Measurements from ENCODE around the gene COL18A1.
"Not testable (repeated sequence)": the region's sequence is repeated elsewhere in the genome, so short reads cannot be mapped to it uniquely, and the experiment has no call there.

The COL18A1 gene

DNA sequence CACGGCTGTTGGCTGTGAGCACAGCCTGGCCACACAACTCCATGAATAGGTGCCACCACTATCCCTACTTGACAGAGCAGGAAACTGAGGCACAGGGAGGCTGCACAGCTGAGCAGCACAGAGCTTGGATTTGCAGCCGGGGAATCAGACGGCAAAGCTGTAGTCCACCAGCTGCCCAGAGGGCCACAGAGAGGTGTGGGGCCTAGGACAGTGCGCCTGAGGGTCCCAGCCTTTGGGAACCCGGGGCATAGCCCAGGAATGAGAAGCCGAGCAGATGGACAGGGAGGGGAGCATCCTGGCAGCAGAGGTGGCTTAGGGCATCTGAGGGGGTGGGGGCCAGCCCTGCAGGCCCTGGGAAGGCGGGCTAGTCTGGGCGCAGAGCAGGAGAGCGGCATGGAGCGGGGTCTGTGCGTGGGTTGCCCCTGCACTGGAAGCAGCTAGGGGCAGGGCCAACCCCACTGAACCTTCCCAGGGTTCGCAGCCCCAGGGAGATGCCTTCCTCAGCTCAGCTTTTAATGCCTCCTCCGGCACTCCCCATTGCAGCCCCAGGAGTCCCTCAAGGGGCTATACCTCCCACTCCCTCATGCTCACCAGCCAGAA, 46.2 kb upstream of the COL18A1 start:
- H3K4me3 ChIP-seq (ENCODE audit: low read depth, low read length), result no peak overlapping the region
- TF ChIP-seq MYC (IDR thresholded peaks at IDR 0.05; ENCODE audit: low read depth, low read length) (no peak), CTCF (IDR thresholded peaks at IDR 0.05; ENCODE audit: low read depth, low read length) (no peak), POLR2A (IDR thresholded peaks at IDR 0.05; ENCODE audit: extremely low read depth, insufficient read length) (no peak)
- TF ChIP-seq, protein P1, sequence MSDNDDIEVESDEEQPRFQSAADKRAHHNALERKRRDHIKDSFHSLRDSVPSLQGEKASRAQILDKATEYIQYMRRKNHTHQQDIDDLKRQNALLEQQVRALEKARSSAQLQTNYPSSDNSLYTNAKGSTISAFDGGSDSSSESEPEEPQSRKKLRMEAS (IDR thresholded peaks at IDR 0.05; ENCODE audit: low read depth, low read length), result no peak
- no peak for DNase-seq (ENCODE audit: low read depth)

DNA sequence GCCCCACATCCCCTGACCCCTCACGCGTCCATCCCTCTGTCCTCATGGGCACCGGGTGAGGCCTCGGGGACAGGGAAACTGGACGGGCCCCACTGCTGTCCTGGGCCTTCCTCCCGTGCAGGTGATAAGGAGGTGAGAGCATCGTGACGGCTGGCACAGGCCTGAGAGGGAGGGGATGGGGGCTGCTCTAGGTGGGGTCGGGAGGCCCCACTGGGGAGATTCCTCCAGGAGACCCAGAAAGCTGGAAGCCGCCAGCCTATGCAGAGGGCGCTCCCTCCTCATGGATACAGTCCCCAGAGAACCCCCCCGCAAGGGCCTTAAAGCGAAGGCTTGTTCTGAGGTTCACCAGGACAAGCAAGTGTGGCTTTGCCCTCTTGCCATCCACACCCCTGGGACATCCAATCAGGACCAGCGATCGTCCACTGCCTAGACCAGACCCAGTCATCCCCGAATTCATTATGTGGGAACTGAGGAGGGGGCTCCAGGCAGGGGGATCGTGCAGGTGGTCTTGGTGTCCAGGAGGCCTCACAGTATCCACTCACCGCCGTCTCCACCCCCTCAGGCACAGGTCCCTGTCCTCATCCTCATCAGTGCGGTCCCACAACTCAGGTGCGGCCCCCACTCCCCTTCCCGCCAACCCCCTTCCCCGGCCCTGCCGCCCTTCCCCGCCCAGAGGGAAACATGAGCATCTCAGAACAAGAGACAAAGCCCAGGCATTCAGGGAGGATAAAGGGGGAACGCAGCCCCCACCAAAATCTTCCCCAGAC, 45.3 kb upstream of the COL18A1 start:
- no peak for DNase-seq (ENCODE audit: low read depth)
- no peak overlapping the region for H3K4me3 ChIP-seq (ENCODE audit: low read depth, low read length)
- TF ChIP-seq, protein P1 (IDR thresholded peaks at IDR 0.05; ENCODE audit: low read depth, low read length), result no peak
- TF ChIP-seq POLR2A (IDR thresholded peaks at IDR 0.05; ENCODE audit: extremely low read depth, insufficient read length), result no peak
- no peak for TF ChIP-seq CTCF (IDR thresholded peaks at IDR 0.05; ENCODE audit: low read depth, low read length)
- TF ChIP-seq MYC (IDR thresholded peaks at IDR 0.05; ENCODE audit: low read depth, low read length), result no peak

GRCh38 chr21:45361033-45361997, 43.6 kb upstream of the COL18A1 start:
- no peak for DNase-seq (ENCODE audit: low read depth)
- TF ChIP-seq MYC (IDR thresholded peaks at IDR 0.05; ENCODE audit: low read depth, low read length) (no peak), POLR2A (IDR thresholded peaks at IDR 0.05; ENCODE audit: extremely low read depth, insufficient read length) (no peak), CTCF (IDR thresholded peaks at IDR 0.05; ENCODE audit: low read depth, low read length) (no peak)
- TF ChIP-seq, protein P1 (IDR thresholded peaks at IDR 0.05; ENCODE audit: low read depth, low read length), result no peak
- H3K4me3 ChIP-seq (ENCODE audit: low read depth, low read length), result no peak overlapping the region

DNA sequence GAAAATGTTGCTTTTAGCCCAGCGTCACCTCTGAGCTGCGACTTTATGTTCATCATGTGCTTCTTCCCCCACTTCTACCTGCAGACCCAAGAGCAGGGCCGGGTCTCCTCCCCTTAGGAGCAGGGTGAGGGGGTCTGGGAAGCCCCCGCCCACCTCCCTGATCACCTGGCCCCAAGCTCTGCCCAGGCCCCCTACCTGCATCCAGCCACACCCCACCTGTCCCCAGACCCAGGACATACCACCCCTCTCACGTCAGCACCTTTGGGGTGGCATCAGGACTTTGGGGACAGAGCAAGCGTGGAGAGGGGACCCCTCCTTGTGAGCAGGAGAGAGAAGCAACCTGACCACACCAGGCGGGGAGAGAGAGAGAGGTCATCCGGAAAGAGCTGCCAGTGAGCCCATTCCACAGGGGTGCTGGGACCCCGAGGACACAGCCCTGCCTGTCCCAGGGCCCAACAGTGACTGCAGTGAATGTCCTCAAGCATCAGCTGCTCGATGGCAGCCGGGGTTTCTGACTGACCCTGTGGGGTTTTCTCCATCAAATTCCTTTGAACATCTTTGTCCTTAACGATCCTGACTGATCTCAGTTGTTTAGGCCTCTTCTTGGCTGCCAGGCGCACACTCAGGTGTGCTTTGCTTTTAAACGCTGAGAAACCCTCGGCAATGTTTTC, 42.8 kb upstream of the COL18A1 start:
- TF ChIP-seq POLR2A (IDR thresholded peaks at IDR 0.05; ENCODE audit: extremely low read depth, insufficient read length) (no peak), CTCF (IDR thresholded peaks at IDR 0.05; ENCODE audit: low read depth, low read length) (no peak), MYC (IDR thresholded peaks at IDR 0.05; ENCODE audit: low read depth, low read length) (no peak)
- TF ChIP-seq, protein P1 (IDR thresholded peaks at IDR 0.05; ENCODE audit: low read depth, low read length), result no peak

GRCh38 chr21:45362748-45363145, 42.2 kb upstream of the COL18A1 start:
- no peak overlapping the region for H3K4me3 ChIP-seq (ENCODE audit: low read depth, low read length)
- TF ChIP-seq MYC (IDR thresholded peaks at IDR 0.05; ENCODE audit: low read depth, low read length) (no peak), POLR2A (IDR thresholded peaks at IDR 0.05; ENCODE audit: extremely low read depth, insufficient read length) (no peak)
- no peak for DNase-seq (ENCODE audit: low read depth)

More for the DNA sequence above, 42.8 kb upstream of the COL18A1 start:
- H3K4me3 ChIP-seq (ENCODE audit: low read depth, low read length), result no peak overlapping the region
- no peak for DNase-seq (ENCODE audit: low read depth)

- DNase-seq (ENCODE audit: low read depth); H3K4me3 ChIP-seq (ENCODE audit: low read depth, low read length): not testable (repeated sequence)
These were observed 41.7 kb upstream of the COL18A1 start for GRCh38 chr21:45363272-45363671.

Measured in NB4 (cell line).